HG03103 (cell line): Measurements from ENCODE around the gene ZFAND3.

Experiments used
- ATAC-seq: cut with Tn5 transposase; IDR thresholded peaks from one replicate; pipeline ENCODE4 v1.9.1; 2021; ENCODE audit warnings: low read depth; ENCODE audit not compliant: unreplicated experiment

Gene ZFAND3

DNA sequence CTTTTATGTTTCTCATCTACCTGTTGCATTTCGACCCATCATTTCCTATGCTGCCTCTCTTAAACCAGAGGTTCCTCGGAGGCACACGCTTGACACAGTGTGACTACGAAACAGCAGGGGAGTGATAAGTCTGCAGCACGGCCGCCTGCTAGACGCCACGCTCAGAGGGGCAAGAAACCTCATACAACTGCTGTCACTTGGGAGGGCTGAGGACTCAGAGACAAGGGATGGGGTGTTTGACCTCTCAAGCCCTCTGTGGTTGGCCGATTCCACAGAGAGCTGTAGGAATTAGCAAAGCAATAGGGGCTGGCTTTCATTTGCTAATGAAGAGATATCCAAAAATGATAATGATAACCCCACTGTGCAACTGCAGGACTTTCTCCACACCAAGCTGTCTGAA, 372.5 kb downstream of the ZFAND3 start:
- ATAC-seq, result no peak

DNA sequence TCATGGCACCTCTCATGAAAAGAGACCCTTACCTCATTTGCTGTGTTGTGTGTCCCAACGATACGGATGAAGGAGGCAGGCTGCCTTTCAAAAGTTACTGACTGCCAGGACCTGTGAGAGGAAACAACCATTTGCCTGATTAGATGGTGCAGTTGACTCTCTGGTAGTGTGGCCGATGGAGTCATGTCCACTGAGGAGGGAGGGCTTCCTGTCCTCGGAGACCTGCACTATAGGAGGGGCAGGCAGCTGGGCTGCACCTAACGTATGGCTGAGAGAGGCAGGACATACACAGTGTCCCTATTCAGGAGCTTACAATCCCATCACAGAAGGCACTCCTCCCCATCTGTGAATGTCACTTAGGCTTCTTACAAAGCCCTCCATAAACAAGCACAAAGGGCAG, 373.0 kb downstream of the ZFAND3 start:
- ATAC-seq, result no peak

DNA sequence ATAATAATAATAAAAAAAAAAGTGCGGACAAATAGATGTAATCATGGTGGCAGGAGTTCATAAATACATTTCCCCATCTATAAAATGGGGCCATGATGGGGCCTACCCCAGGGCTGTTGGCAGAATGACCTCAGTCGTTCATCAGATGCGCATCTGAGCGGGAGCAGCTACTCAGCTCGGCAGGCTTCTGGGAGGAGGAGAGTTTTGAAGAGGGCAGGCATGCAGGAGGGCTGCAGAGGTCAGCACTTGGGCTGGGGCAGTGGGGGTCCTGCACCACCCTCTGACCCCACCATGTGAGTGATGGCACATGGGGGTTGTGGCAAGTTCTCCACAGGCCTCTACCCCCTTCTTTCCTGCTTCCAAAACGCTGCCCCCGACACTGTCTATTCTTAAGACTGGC, 373.5 kb downstream of the ZFAND3 start:
- ATAC-seq, result no peak

DNA sequence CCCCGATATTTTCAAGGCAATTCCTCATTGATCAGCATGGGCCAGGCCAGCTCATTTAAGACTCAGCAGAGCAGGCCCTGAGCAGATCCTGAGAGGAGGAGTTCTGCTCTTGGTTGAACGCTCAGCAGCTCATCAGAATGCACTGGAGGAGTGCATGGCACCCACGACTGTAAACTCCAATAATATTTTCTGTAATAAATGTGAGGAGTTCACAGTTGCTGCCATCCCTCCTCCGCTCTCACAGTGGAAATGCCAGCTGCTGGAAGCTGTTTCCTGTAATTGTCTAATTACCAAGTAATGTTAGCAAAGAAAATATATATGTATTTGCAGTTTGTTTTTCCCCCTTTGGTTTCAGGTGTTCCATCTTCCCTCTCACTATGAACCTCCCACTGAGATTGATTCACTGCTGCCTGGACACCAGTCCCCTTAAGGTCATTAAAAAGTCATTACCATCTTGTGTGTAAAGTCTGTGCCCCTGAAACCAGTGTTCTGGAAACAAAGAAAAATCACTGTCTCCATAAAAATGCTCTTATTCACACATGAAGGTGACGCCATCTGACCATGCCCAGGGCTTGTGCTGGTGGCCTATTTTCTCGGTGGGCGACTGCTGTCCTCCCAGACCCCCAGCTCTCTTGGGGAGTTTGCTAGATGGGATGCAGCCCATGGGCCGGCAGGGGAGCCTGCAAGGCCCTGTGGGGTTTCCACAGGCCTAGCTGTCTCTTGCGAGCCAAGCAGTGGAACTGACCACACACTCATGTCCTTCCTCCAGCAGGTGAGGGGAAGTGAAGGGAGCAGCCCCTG, 374.2 kb downstream of the ZFAND3 start:
- no peak for ATAC-seq

DNA sequence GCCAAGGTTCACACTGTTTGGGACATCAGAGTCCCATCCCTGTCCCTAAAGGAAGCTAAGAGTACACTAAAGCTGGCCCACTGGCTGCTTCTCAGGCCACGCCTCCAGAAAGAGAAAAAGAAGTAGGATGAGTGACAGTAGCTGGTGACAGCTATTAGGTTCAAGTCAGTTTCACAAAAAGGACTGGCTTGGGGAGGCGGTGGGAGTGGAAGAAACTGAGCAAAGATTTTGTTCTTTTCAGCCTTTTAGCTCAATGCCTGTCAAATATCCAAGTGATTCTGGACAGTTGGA, 374.7 kb downstream of the ZFAND3 start:
- ATAC-seq, result no peak

DNA sequence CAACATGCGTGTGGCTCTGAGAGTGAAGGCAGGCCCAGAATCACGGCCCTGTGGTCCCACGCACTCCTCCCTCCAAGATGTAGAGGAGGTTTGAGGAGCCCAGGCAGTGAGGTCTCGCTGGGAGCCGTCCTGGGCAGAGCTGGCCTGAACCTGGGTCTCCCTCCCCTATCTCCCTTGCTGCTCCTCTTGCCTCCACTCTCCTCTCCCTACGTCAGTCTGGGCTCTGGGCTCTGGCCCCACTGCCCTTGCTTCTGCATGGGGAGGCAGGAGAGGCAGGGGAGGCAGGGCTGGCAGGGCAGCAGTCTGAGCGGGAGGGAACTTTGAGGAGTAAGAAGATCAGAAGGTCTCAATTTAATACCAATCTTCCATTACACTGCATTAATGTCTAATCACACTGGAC, 375.1 kb downstream of the ZFAND3 start:
- ATAC-seq, result no peak

DNA sequence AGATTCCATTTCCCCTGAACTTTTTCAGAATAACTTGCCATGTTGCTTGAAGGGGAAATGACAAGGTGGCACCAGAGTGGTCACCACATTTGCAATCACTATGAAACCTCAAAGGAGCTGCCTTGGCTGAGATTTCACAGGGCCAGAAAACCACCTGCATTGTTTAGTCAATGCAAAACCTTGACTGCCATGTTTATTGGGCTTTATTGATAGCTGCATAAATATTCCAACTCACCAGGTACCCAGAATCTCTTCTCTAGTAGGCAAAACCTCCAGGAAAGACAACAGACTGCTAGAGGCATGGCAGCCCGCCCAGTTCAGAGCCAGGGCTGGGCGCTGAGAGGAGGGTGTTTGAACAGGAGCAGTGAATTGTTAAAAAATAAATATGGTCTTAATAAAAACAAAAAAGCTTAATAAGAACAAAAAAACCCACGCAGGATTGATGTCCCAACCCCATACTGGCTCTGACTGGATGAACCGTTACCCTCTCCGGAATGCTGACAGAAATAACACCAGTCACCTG, 375.6 kb downstream of the ZFAND3 start:
- ATAC-seq, result no peak

DNA sequence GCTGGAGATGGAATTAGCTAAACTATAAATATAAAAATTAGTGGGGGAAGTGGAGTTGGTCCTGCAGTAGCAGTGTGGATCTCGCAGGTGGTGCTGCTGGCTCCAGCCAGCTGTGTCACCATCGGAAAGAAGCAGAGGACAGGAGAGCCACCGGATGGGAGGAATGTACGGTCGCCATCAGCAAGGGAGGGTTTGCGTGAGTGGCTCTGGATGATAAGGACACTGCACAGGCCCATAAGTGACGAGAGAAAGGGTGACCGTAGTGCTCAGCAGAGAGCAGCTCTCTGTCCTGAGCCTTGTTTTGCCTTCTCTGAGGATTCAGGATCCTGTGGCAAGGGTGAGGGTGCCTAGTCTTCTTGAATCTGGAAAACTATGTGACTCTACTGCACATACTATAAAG, 378.7 kb downstream of the ZFAND3 start:
- no peak for ATAC-seq
